ENCODE data around the gene STRA8.
A peak's percentile ranks its signal among the peaks of the same experiment; 100 is the strongest.

Gene STRA8

GRCh38 chr7:135233570-135233969, at the start of gene STRA8:
TSS of gene STRA8 (plus strand) at chr7:135233838. CDS start at chr7:135240525, 6,687 bp downstream.
- no peak for DNase-seq

GRCh38 chr7:135184254-135184841, 49.3 kb upstream of the STRA8 start:
- no peak for DNase-seq

GRCh38 chr7:135185471-135186260, 48.0 kb upstream of the STRA8 start:
- DNase-seq = no peak

GRCh38 chr7:135186261-135186540, 47.4 kb upstream of the STRA8 start:
- DNase-seq = no peak

- no peak for DNase-seq
Observed at GRCh38 chr7:135186841-135187253, 46.8 kb upstream of the STRA8 start.

- no peak for DNase-seq
Observed at GRCh38 chr7:135188298-135188984, 45.2 kb upstream of the STRA8 start.

- peak in 1 of 58 donors; percentile 17 for DNase-seq
Observed at GRCh38 chr7:135189221-135189662, 44.4 kb upstream of the STRA8 start.

GRCh38 chr7:135189961-135190360, 43.7 kb upstream of the STRA8 start:
- no peak for DNase-seq

GRCh38 chr7:135190703-135191102, 42.9 kb upstream of the STRA8 start:
- DNase-seq = no peak

- DNase-seq = no peak
Observed at GRCh38 chr7:135192914-135193536, 40.6 kb upstream of the STRA8 start.

- DNase-seq = no peak
Observed at GRCh38 chr7:135193615-135194081, 40.0 kb upstream of the STRA8 start.

- no peak for DNase-seq
Observed at GRCh38 chr7:135194494-135195095, 39.0 kb upstream of the STRA8 start.

- no peak for DNase-seq
Observed at GRCh38 chr7:135195156-135195555, 38.5 kb upstream of the STRA8 start.

GRCh38 chr7:135195968-135196629, 37.5 kb upstream of the STRA8 start:
- DNase-seq = no peak

GRCh38 chr7:135197343-135197742, 36.3 kb upstream of the STRA8 start:
- DNase-seq = no peak

GRCh38 chr7:135197906-135198655, 35.6 kb upstream of the STRA8 start:
- no peak for DNase-seq

GRCh38 chr7:135199439-135199838, 34.2 kb upstream of the STRA8 start:
- no peak for DNase-seq

- DNase-seq = no peak
Observed at GRCh38 chr7:135200821-135201331, 32.8 kb upstream of the STRA8 start.

- DNase-seq = no peak
Observed at GRCh38 chr7:135201350-135201749, 32.3 kb upstream of the STRA8 start.

GRCh38 chr7:135204341-135204749, 29.3 kb upstream of the STRA8 start:
- DNase-seq = no peak

Measured in anterior cingulate cortex (tissue), 58 donors.